GM19351 (cell line): ENCODE results near the gene MTARC1.

Source experiments
- ATAC-seq: cut with Tn5 transposase; IDR thresholded peaks from one replicate; pipeline ENCODE4 v1.9.1; 2021; ENCODE audit warnings: mild to moderate bottlenecking, moderate library complexity; ENCODE audit not compliant: unreplicated experiment

MTARC1 gene

GRCh38 chr1:220769205-220769604 is 17.5 kb upstream of the MTARC1 start:
- ATAC-seq, result no peak

GRCh38 chr1:220770245-220770913 is 16.3 kb upstream of the MTARC1 start:
- peak; percentile 81 for ATAC-seq

GRCh38 chr1:220772846-220773245 is 13.9 kb upstream of the MTARC1 start:
- no peak for ATAC-seq

- ATAC-seq, result no peak
Observed at GRCh38 chr1:220775240-220775853, 11.4 kb upstream of the MTARC1 start.

GRCh38 chr1:220776254-220776653 is 10.5 kb upstream of the MTARC1 start:
- ATAC-seq, result no peak

- ATAC-seq, result peak; percentile 86
Observed at GRCh38 chr1:220776720-220777326, 9.9 kb upstream of the MTARC1 start.

- no peak for ATAC-seq
Observed at GRCh38 chr1:220783453-220783852, 3.3 kb upstream of the MTARC1 start.

- ATAC-seq, result no peak
Observed at GRCh38 chr1:220784751-220785150, 2.0 kb upstream of the MTARC1 start.

- ATAC-seq, result no peak
Observed at GRCh38 chr1:220785166-220786056, 1.3 kb upstream of the MTARC1 start.

GRCh38 chr1:220786057-220786336 is 716 bp upstream of the MTARC1 start:
- peak; percentile 13 for ATAC-seq

GRCh38 chr1:220787069-220787619 is 431 bp downstream of the MTARC1 start:
- ATAC-seq, result peak; percentile 44

GRCh38 chr1:220788900-220789299 is 2.2 kb downstream of the MTARC1 start:
- no peak for ATAC-seq

GRCh38 chr1:220789532-220790147 is 2.9 kb downstream of the MTARC1 start:
- no peak for ATAC-seq

- no peak for ATAC-seq
Observed at GRCh38 chr1:220791285-220791684, 4.6 kb downstream of the MTARC1 start.

- ATAC-seq, result no peak
Observed at GRCh38 chr1:220791956-220792355, 5.2 kb downstream of the MTARC1 start.

- ATAC-seq, result no peak
Observed at GRCh38 chr1:220796530-220796929, 9.8 kb downstream of the MTARC1 start.

GRCh38 chr1:220797044-220797443 is 10.3 kb downstream of the MTARC1 start:
- no peak for ATAC-seq

- no peak for ATAC-seq
Observed at GRCh38 chr1:220797553-220797952, 10.8 kb downstream of the MTARC1 start.

GRCh38 chr1:220798338-220798737 is 11.6 kb downstream of the MTARC1 start:
- ATAC-seq, result no peak

GRCh38 chr1:220800262-220800661 is 13.5 kb downstream of the MTARC1 start:
- ATAC-seq, result no peak
